NCI-H1417 treated with DMSO at 0.1 percent for 48 hours (cell line): ENCODE measurements around the gene SH3BP5.

ENCODE experiments used
- DNase-seq: peaks from one replicate; lab custom pipeline; 2025; lab: John Stamatoyannopoulos, UW

SH3BP5 gene

GRCh38 chr3:15325228-15325627 lies 7.2 kb downstream of the SH3BP5 start:
- DNase-seq: no peak

- no peak for DNase-seq
Observed at GRCh38 chr3:15324379-15324808, 8.0 kb downstream of the SH3BP5 start.

- no peak for DNase-seq
Observed at GRCh38 chr3:15323063-15323462, 9.3 kb downstream of the SH3BP5 start.

- DNase-seq: no peak
Observed at GRCh38 chr3:15321349-15321748, 11.0 kb downstream of the SH3BP5 start.

GRCh38 chr3:15319575-15319974 lies 12.8 kb downstream of the SH3BP5 start:
- DNase-seq: no peak

GRCh38 chr3:15319136-15319535 lies 13.2 kb downstream of the SH3BP5 start:
- DNase-seq: no peak

GRCh38 chr3:15318661-15319060 lies 13.7 kb downstream of the SH3BP5 start:
- no peak for DNase-seq

- DNase-seq: no peak
Observed at GRCh38 chr3:15316998-15317435, 15.4 kb downstream of the SH3BP5 start.

GRCh38 chr3:15315003-15315402 lies 17.4 kb downstream of the SH3BP5 start:
- no peak for DNase-seq

GRCh38 chr3:15314276-15314675 lies 18.1 kb downstream of the SH3BP5 start:
- no peak for DNase-seq

- no peak for DNase-seq
Observed at GRCh38 chr3:15313461-15313860, 18.9 kb downstream of the SH3BP5 start.

- DNase-seq: no peak
Observed at GRCh38 chr3:15312550-15312949, 19.8 kb downstream of the SH3BP5 start.

GRCh38 chr3:15310491-15311370 lies 21.7 kb downstream of the SH3BP5 start:
- no peak for DNase-seq

- no peak for DNase-seq
Observed at GRCh38 chr3:15309662-15310335, 22.6 kb downstream of the SH3BP5 start.

- no peak for DNase-seq
Observed at GRCh38 chr3:15307580-15307979, 24.8 kb downstream of the SH3BP5 start.

GRCh38 chr3:15306979-15307359 lies 25.4 kb downstream of the SH3BP5 start:
- no peak for DNase-seq

- no peak for DNase-seq
Observed at GRCh38 chr3:15305359-15305844, 27.0 kb downstream of the SH3BP5 start.

- DNase-seq: no peak
Observed at GRCh38 chr3:15303728-15304127, 28.7 kb downstream of the SH3BP5 start.

- no peak for DNase-seq
Observed at GRCh38 chr3:15303216-15303615, 29.2 kb downstream of the SH3BP5 start.

GRCh38 chr3:15301761-15302160 lies 30.6 kb downstream of the SH3BP5 start:
- DNase-seq: no peak

- no peak for DNase-seq
Observed at GRCh38 chr3:15300323-15301078, 31.9 kb downstream of the SH3BP5 start.

- no peak for DNase-seq
Observed at GRCh38 chr3:15299036-15299435, 33.4 kb downstream of the SH3BP5 start.
